ENCODE results near the gene FCSK.

DNA sequence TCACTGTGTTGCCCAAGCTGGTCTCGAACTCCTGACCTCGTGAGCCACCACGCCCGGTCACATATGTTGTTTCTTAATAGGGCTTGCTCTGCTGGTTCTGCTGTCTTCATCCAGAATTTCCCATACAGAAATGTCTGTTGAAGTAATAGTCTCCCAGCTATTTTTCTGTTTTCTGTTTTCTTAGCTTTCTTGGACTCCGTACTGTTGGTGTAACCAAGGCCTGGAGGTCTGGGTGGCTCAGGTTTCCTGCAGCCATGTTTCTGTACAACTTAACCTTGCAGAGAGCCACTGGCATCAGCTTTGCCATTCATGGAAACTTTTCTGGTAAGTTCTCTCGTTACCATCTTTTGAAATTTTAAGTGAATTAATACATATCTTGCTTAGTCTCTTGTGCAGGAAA lies 72.0 kb downstream of the FCSK start:
- TF ChIP-seq, protein P1, sequence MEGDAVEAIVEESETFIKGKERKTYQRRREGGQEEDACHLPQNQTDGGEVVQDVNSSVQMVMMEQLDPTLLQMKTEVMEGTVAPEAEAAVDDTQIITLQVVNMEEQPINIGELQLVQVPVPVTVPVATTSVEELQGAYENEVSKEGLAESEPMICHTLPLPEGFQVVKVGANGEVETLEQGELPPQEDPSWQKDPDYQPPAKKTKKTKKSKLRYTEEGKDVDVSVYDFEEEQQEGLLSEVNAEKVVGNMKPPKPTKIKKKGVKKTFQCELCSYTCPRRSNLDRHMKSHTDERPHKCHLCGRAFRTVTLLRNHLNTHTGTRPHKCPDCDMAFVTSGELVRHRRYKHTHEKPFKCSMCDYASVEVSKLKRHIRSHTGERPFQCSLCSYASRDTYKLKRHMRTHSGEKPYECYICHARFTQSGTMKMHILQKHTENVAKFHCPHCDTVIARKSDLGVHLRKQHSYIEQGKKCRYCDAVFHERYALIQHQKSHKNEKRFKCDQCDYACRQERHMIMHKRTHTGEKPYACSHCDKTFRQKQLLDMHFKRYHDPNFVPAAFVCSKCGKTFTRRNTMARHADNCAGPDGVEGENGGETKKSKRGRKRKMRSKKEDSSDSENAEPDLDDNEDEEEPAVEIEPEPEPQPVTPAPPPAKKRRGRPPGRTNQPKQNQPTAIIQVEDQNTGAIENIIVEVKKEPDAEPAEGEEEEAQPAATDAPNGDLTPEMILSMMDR (IDR thresholded peaks at IDR 0.05): no peak
- TF ChIP-seq POLR2A (IDR thresholded peaks at IDR 0.05) (no peak), EP300 (IDR thresholded peaks at IDR 0.05) (no peak)
